ENCODE data around the gene TSPAN9.

DNA sequence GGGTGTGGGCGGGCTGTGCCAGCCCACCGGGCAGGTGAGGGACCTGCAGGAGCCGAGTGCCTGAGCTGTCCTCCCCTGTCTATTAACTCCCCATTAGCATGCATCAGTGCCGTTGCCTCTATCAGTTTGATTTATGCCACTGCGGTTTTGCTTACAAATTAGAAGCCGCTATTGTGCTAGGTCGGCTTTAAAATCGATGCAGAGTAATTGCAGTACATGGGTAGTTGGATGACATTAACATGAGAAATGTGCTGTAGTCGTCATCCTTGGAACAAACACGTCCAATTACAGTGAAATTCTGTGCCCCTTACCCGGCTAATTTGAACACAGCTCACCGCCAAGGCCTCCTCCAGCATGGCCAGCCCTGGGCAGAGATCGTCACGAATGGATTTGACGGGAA is 145.8 kb downstream of the TSPAN9 start:
- TF ChIP-seq EP300 (IDR thresholded peaks at IDR 0.05) (no peak), CTCF (IDR thresholded peaks at IDR 0.05) (no peak), POLR2AphosphoS5 (IDR thresholded peaks at IDR 0.05) (no peak)
